ENCODE results near the gene PPP1R36. TPM values are rescaled to one million over a fixed set of nuclear protein-coding genes. Genes with fewer than 3 reads are reported as not detected.
A peak's percentile ranks its signal among the peaks of the same experiment; 100 is the strongest.

The PPP1R36 gene
- total and polyA plus RNA-seq, 2 of the 8 experiments (the other 6 are each of a cell fraction or from before 2014, with no cell fraction given): 0.39 to 0.93 TPM

GRCh38 chr14:64503434-64504309, 46.1 kb upstream of the PPP1R36 start, which contains the start of gene ZBTB25:
Gene ZBTB25 (minus strand): TSS chr14:64503838. CDS start chr14:64490533, 13,305 bp downstream.
- CTCF ChIA-PET (ENCODE audit: partially characterized antibody): interaction anchor here (0.5 to 1.7 kb wide), 7 partner anchors 41 to 407 kb away, joined by 3 to 6 read pairs (median 3); no protein-coding TSS in a partner anchor
- FAIRE-seq: no peak
- H3K79me1 ChIP-seq (ENCODE audit: low read depth, low read length): peaks cover 6% of the 10 kb centered on the region
- H2BK5ac ChIP-seq (ENCODE audit: low read depth, low read length): peak within 1 kb of the TSS; percentile 96
- POLR2A ChIA-PET (ENCODE audit: partially characterized antibody): interaction anchor here (0.8 to 4.4 kb wide), 44 partner anchors 8 to 263 kb away, joined by 3 to 52 read pairs (median 4); partner anchors contain the start of genes AKAP5, HSPA2 and MTHFD1
- peak within 1 kb of the TSS; percentile 95 to 98 (median 96) for H3K9ac ChIP-seq (replicated peaks in 1 of 4; ENCODE audit: extremely low read depth in 1 of 4, low read depth in 3 of 4, low read length in 3 of 4)
- H4K8ac ChIP-seq (ENCODE audit: extremely low read depth, insufficient read depth, low read length): peak within 1 kb of the TSS; percentile 99
- no peak within 1 kb of the TSS for H3K23ac ChIP-seq (ENCODE audit: insufficient read length)
- H3K4ac ChIP-seq (replicated peaks; ENCODE audit: insufficient read length, low read depth, low read length): peak within 1 kb of the TSS; percentile 98
- peak within 1 kb of the TSS; percentile 84 for H3K14ac ChIP-seq (ENCODE audit: insufficient read length)
- DNase-seq (ENCODE audit: low read depth in 1 of 2, low spot score in 2 of 2): peak; percentile 78 to 88
- H3K36me3 ChIP-seq (ENCODE audit: control insufficient read depth in 2 of 4, insufficient read depth in 4 of 4, low read length in 3 of 4): no peaks in the 10 kb centered on the region; a peak in 1 of 8 replicates
- no peak within 1 kb of the TSS for H2BK20ac ChIP-seq (ENCODE audit: low read length)
- H4K20me1 ChIP-seq (replicated peaks in 1 of 2; ENCODE audit: control insufficient read depth in 1 of 2, insufficient read depth in 2 of 2, low read length in 2 of 2): peaks cover 3 to 6% of the 10 kb centered on the region in 2 experiments
- H2BK15ac ChIP-seq (ENCODE audit: low read length): 0 out of 2 replicates have a peak within 1 kb of the TSS, but pooled peaks have one; percentile 67
- peaks cover 2 to 14% (median 9%) of the 10 kb centered on the region in 4 experiments; a peak in 5 of 7 replicates for H3K4me1 ChIP-seq (replicated peaks in 1 of 4; ENCODE audit: control insufficient read depth in 3 of 4, insufficient read depth in 4 of 4, low read length in 3 of 4)
- peak within 1 kb of the TSS; percentile 94 for H3K56ac ChIP-seq (replicated peaks; ENCODE audit: insufficient read length, low read depth, low read length)
- H3K23me2 ChIP-seq (ENCODE audit: low read depth, low read length): peaks cover 19% of the 10 kb centered on the region
- peak within 1 kb of the TSS; percentile 97 for H3K4me2 ChIP-seq (ENCODE audit: insufficient read depth in 1 of 2, low read depth in 2 of 2, low read length in 2 of 2)
- H4K91ac ChIP-seq (replicated peaks; ENCODE audit: insufficient read length, low read length): peak within 1 kb of the TSS; percentile 99
- H3K27ac ChIP-seq (ENCODE audit: low read depth, low read length): peak within 1 kb of the TSS; percentile 96
- peak within 1 kb of the TSS; percentile 68 to 93 (median 78) for H3K4me3 ChIP-seq (ENCODE audit: extremely low read depth in 1 of 4, insufficient read depth in 2 of 4, low read depth in 3 of 4, low read length in 4 of 4)
- no peaks in the 10 kb centered on the region for H3K9me3 ChIP-seq (ENCODE audit: insufficient read depth in 2 of 2, low read depth in 1 of 2, low read length in 1 of 2)
- peak within 1 kb of the TSS; percentile 21; the same call in 1 of the 2 replicates for H2AFZ ChIP-seq (ENCODE audit: low read length)
- peak within 1 kb of the TSS; percentile 89; the same call in 1 of the 2 replicates for H2AK5ac ChIP-seq (ENCODE audit: low read depth, low read length)
- peak within 1 kb of the TSS; percentile 99 for H3K18ac ChIP-seq (ENCODE audit: extremely low read depth, low read length)
- H2BK12ac ChIP-seq (ENCODE audit: low read depth, low read length): peak within 1 kb of the TSS; percentile 61
- H3K79me2 ChIP-seq (ENCODE audit: control insufficient read depth in 1 of 2, insufficient read depth in 2 of 2, low read length in 2 of 2): peaks cover 11 to 70% of the 10 kb centered on the region in 2 experiments; a peak in 3 of 4 replicates
- no peaks in the 10 kb centered on the region for H3K27me3 ChIP-seq (replicated peaks in 1 of 4; ENCODE audit: control insufficient read depth in 3 of 4, extremely low read depth in 1 of 4, insufficient read depth in 3 of 4, low read length in 3 of 4)
- peak within 1 kb of the TSS; percentile 99 for H4K5ac ChIP-seq (ENCODE audit: insufficient read length, low read depth, low read length)
- 2% methylated on average over 47 of the region's 87 CpGs; no CpG with 5 or more reads in 1 of the 2 experiments for WGBS, 2 experiments (ENCODE audit: extremely low coverage in 1 of 2, insufficient coverage in 1 of 2, insufficient read length in 1 of 2, insufficient replicate concordance in 2 of 2, low coverage in 1 of 2, low lambda C conversion rate in 2 of 2, missing lambda C conversion rate in 1 of 2)
- H2BK120ac ChIP-seq (replicated peaks; ENCODE audit: low read depth, low read length): peak within 1 kb of the TSS; percentile 77
- TF ChIP-seq TEAD4 (IDR thresholded peaks at IDR 0.05; ENCODE audit: low read depth, low read length) (no peak), ASH2L (IDR thresholded peaks at IDR 0.05; ENCODE audit: low read length) (peak; percentile 47), CHD1 (IDR thresholded peaks at IDR 0.05; ENCODE audit: low read depth, low read length) (peak; percentile 20; the same call in 1 of the 2 replicates)
